SK-N-SH (cell line): Measurements from ENCODE around the gene KLHL33. TPM values are rescaled to one million over a fixed set of nuclear protein-coding genes. Genes with fewer than 3 reads are reported as not detected.

Experiments used
- CTCF ChIA-PET: fragments of 300-600, 350-600 bp; formaldehyde crosslinking; extraction: SDS; loops from one replicate; lab custom pipeline; 2021; lab: Yijun Ruan, JAX
- POLR2A ChIA-PET: fragments of 350-600 bp; sonication (Branson Sonifier 250); formaldehyde crosslinking; extraction: SDS; loops from one replicate; lab custom pipeline; 2020; ENCODE audit warnings: antibody characterized with exemption, inconsistent platforms; lab: Yijun Ruan, JAX
- DNase-seq: peaks from one replicate; pipeline ENCODE4 v3.0.0; 2012
- H2AFZ ChIP-seq: fragments of 200-600 bp; sonication (generic); 2 replicates; pipeline ENCODE4 v1.8.1; 2016; ENCODE audit warnings: antibody characterized with exemption, mild to moderate bottlenecking, low read depth
- H3F3A ChIP-seq: fragments of 200-600 bp; sonication (generic); replicated peaks from 2 replicates; pipeline ENCODE3; 2016; ENCODE audit warnings: antibody characterized with exemption, mild to moderate bottlenecking; ENCODE audit not compliant: insufficient read depth
- H3K27ac ChIP-seq, 2 experiments: fragments of 200-500 bp in 1 of 2; fragments of 200-600 bp in 1 of 2; sonication (Bioruptor generic) in 1 of 2; sonication (generic), shearing (Covaris generic) in 1 of 2; 2 replicates each; pipeline versions ENCODE4 v1.5.1 to v1.6.1; 2014 to 2016; ENCODE audit warnings: low read depth in 2 of 2, inconsistent platforms in 1 of 2, low read length in 1 of 2, mild to moderate bottlenecking in 1 of 2, mixed read lengths in 1 of 2
- H3K27me3 ChIP-seq: fragments of 200-600 bp; sonication (generic), shearing (Covaris generic); 2 replicates; pipeline ENCODE4 v1.6.1; 2016; ENCODE audit warnings: mixed run types; ENCODE audit not compliant: insufficient read depth
- H3K36me3 ChIP-seq, 2 experiments: fragments of 200-500 bp in 1 of 2; fragments of 200-600 bp in 1 of 2; sonication (Bioruptor generic) in 1 of 2; sonication (generic) in 1 of 2; replicated peaks in 1 of 2; 2 replicates each; pipeline versions ENCODE3 to v1.5.1; 2014 to 2016; ENCODE audit warnings: low read length in 1 of 2, mild to moderate bottlenecking in 1 of 2; ENCODE audit not compliant: insufficient read depth in 2 of 2, control insufficient read depth in 1 of 2
- H3K4me1 ChIP-seq, 2 experiments: fragments of 200-500 bp in 1 of 2; fragments of 200-600 bp in 1 of 2; sonication (Bioruptor generic) in 1 of 2; sonication (generic), shearing (Covaris generic) in 1 of 2; 2 replicates each; pipeline versions ENCODE4 v1.5.1 to v1.6.1; 2014 to 2016; ENCODE audit warnings: low read depth in 1 of 2, low read length in 1 of 2, mixed run types in 1 of 2; ENCODE audit not compliant: insufficient read depth in 2 of 2, control insufficient read depth in 1 of 2
- H3K4me2 ChIP-seq: fragments of 200-600 bp; sonication (generic), shearing (Covaris generic); 2 replicates; pipeline ENCODE4 v1.6.1; 2017; ENCODE audit warnings: mixed run types
- H3K4me3 ChIP-seq, 2 experiments: fragments of 200-500 bp in 1 of 2; fragments of 200-600 bp in 1 of 2; sonication (Bioruptor generic) in 1 of 2; sonication (generic), shearing (Covaris generic) in 1 of 2; 2 replicates each; pipeline versions ENCODE4 v1.5.1 to v1.8.1; 2014 to 2016; ENCODE audit warnings: low read depth in 2 of 2, inconsistent platforms in 1 of 2, low read length in 1 of 2, mild to moderate bottlenecking in 1 of 2, mixed read lengths in 1 of 2, moderate library complexity in 1 of 2
- H3K79me2 ChIP-seq: fragments of 200-600 bp; sonication (generic); 2 replicates; pipeline ENCODE4 v1.8.1; 2017; ENCODE audit warnings: mild to moderate bottlenecking; ENCODE audit not compliant: insufficient read depth
- H3K9ac ChIP-seq: fragments of 200-600 bp; sonication (generic); 2 replicates; pipeline ENCODE4 v1.6.1; 2017; ENCODE audit warnings: mixed run types
- H3K9me2 ChIP-seq: fragments of 200-600 bp; sonication (generic); 2 replicates; pipeline ENCODE4 v1.6.1; 2017; ENCODE audit warnings: mixed run types
- H3K9me3 ChIP-seq: fragments of 200-600 bp; sonication (generic); 2 replicates; pipeline ENCODE4 v1.6.1; 2017; ENCODE audit warnings: mixed run types, mild to moderate bottlenecking, moderate library complexity
- H4K20me1 ChIP-seq: fragments of 200-600 bp; sonication (generic); 2 replicates; pipeline ENCODE4 v1.6.1; 2017; ENCODE audit warnings: mild to moderate bottlenecking, mixed run types; ENCODE audit not compliant: insufficient read depth
- CHD2 ChIP-seq: fragments of 150-350 bp; IDR thresholded peaks from 2 replicates; pipeline ENCODE4 v1.6.1; 2018; ENCODE audit warnings: low read length; ENCODE audit not compliant: partially characterized antibody
- CTCF ChIP-seq: fragments of 200-600 bp; sonication (generic); IDR thresholded peaks from 2 replicates; pipeline ENCODE4 v1.6.1; 2017; ENCODE audit warnings: antibody characterized with exemption, mild to moderate bottlenecking, moderate library complexity
- FOXJ3 ChIP-seq: sonication (generic); formaldehyde crosslinking; IDR thresholded peaks from 2 replicates; pipeline ENCODE4 v1.5.1; 2020; ENCODE audit warnings: mild to moderate bottlenecking, missing genetic modification reagents
- GABPA ChIP-seq: IDR thresholded peaks from 2 replicates; pipeline ENCODE4 v1.4.0; 2012; ENCODE audit warnings: low read depth, mild to moderate bottlenecking
- GATA2 ChIP-seq: sonication (generic); formaldehyde crosslinking; IDR thresholded peaks from 2 replicates; pipeline ENCODE4 v1.5.0; 2020; ENCODE audit warnings: mild to moderate bottlenecking, missing genetic modification reagents
- IRF3 ChIP-seq: fragments of 150-350 bp; IDR thresholded peaks from 2 replicates; pipeline ENCODE4 v1.6.1; 2016; ENCODE audit warnings: mild to moderate bottlenecking, low read depth, low read length
- JUND ChIP-seq: IDR thresholded peaks from 2 replicates; pipeline ENCODE4 v1.4.0; 2012
- MXI1 ChIP-seq: IDR thresholded peaks from 2 replicates; pipeline ENCODE4 v1.6.1; 2012; ENCODE audit warnings: mild to moderate bottlenecking, low read depth, low read length, improper control_type of control experiment
- NFIC ChIP-seq: IDR thresholded peaks from 2 replicates; pipeline ENCODE4 v1.4.0; 2012; ENCODE audit warnings: borderline replicate concordance
- NRF1 ChIP-seq: IDR thresholded peaks from 2 replicates; pipeline ENCODE4 v1.6.1; 2012; ENCODE audit warnings: low read depth, mild to moderate bottlenecking, low read length
- PBX3 ChIP-seq: IDR thresholded peaks from 2 replicates; pipeline ENCODE4; 2012
- POLR2AphosphoS5 ChIP-seq: IDR thresholded peaks from 2 replicates; pipeline ENCODE4 v1.6.1; 2012; ENCODE audit warnings: low read depth, low read length
- RAD21 ChIP-seq: IDR thresholded peaks from 2 replicates; pipeline ENCODE4 v1.6.1; 2012; ENCODE audit warnings: mild to moderate bottlenecking, low read length
- REST ChIP-seq: IDR thresholded peaks from 2 replicates; pipeline ENCODE4 v1.6.1; 2012; ENCODE audit warnings: mild to moderate bottlenecking, low read depth, low read length, moderate library complexity
- TEAD4 ChIP-seq: IDR thresholded peaks from 2 replicates; pipeline ENCODE4 v1.4.0; 2012; ENCODE audit warnings: mild to moderate bottlenecking, borderline replicate concordance; ENCODE audit not compliant: insufficient read depth
- USF2 ChIP-seq: fragments of 150-350 bp; IDR thresholded peaks from 2 replicates; pipeline ENCODE4 v1.6.1; 2017; ENCODE audit warnings: antibody characterized with exemption, low read length, low read depth, borderline replicate concordance
- WGBS: methylation state at CpG from one replicate; pipeline ENCODE4 v1.1.6; 2017; ENCODE audit warnings: low lambda C conversion rate; 5-methylcytosine and 5-hydroxymethylcytosine counted together
- polyA plus RNA-seq, 3 experiments: library from polyadenylated mRNA; depleted of rRNA; stranded (reverse); fragments of >200 nt; gene quantifications; 2 replicates each; pipeline ENCODE4 v1.2.3, GENCODE V29; 2012
- TF ChIP-seq, protein P1 (sequence below): IDR thresholded peaks from 2 replicates; pipeline ENCODE4 v1.4.0; 2012; ENCODE audit warnings: low read depth, borderline replicate concordance

Gene KLHL33
- polyA plus RNA-seq, 1 of the 3 experiments (the other 2 are of a cell fraction): not detected

DNA sequence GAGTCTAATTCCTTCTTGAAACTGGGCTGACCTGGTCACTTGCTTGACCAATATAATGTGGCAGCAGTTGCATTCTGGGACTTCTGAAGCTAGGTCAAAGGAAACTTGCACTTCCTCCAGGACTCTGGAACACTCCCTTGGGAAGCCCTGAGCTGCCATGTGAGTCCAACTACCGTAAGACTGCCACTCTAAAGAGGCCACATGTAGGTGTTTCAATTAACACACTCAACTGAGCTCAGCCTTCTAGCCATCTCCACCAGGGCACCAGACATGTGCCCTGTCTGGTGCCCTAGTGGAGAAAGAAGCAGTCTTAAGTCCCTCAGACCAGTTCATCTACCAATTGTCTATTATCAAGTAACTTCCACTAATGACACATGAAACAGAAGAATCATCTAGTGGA lies 16.5 kb downstream of the KLHL33 start:
- H3K4me2 ChIP-seq: no peak overlapping the region
- no peaks in the 10 kb centered on the region for H3K9me2 ChIP-seq
- H3K36me3 ChIP-seq: no peaks in the 10 kb centered on the region
- H3K4me1 ChIP-seq: no peaks in the 10 kb centered on the region
- H3K4me3 ChIP-seq: no peak overlapping the region
- H3K9ac ChIP-seq: no peak overlapping the region
- H3K9me3 ChIP-seq: no peaks in the 10 kb centered on the region
- ChIA-PET POLR2A (no interaction called here), CTCF (no interaction called here)
- H3K79me2 ChIP-seq: no peaks in the 10 kb centered on the region
- no peaks in the 10 kb centered on the region for H3F3A ChIP-seq
- H3K27me3 ChIP-seq: no peaks in the 10 kb centered on the region; the same call in 1 of the 2 replicates
- H4K20me1 ChIP-seq: no peaks in the 10 kb centered on the region
- TF ChIP-seq, protein P1, sequence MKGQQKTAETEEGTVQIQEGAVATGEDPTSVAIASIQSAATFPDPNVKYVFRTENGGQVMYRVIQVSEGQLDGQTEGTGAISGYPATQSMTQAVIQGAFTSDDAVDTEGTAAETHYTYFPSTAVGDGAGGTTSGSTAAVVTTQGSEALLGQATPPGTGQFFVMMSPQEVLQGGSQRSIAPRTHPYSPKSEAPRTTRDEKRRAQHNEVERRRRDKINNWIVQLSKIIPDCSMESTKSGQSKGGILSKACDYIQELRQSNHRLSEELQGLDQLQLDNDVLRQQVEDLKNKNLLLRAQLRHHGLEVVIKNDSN: no peak
- TF ChIP-seq, all 33 proteins: peak for 0
- WGBS: no CpG with 5 or more reads among the region's 1 CpG
- Histone ChIP-seq H3K27ac (no peak overlapping the region), H2AFZ (no peak overlapping the region)
- no peak for DNase-seq

- Histone ChIP-seq H3K9me2 (no peaks in the 10 kb centered on the region), H3K4me1 (peaks cover 0 to 7% of the 10 kb centered on the region in 2 experiments; a peak in 2 of 4 replicates), H3K27ac (no peak overlapping the region), H2AFZ (no peak overlapping the region), H3K4me2 (no peak overlapping the region), H3F3A (peaks cover 7% of the 10 kb centered on the region), H3K36me3 (no peaks in the 10 kb centered on the region), H4K20me1 (no peaks in the 10 kb centered on the region), H3K4me3 (no peak overlapping the region), H3K27me3 (no peaks in the 10 kb centered on the region; the same call in 1 of the 2 replicates), H3K9ac (no peak overlapping the region), H3K79me2 (no peaks in the 10 kb centered on the region), H3K9me3 (no peaks in the 10 kb centered on the region)
- POLR2A ChIA-PET: no interaction called here
- DNase-seq: no peak
- WGBS: 83% methylated on average over 2 of the region's 2 CpGs
- CTCF ChIA-PET: no interaction called here
- TF ChIP-seq CTCF (no peak), FOXJ3 (CRISPR knock-in tag) (no peak), MXI1 (no peak), GABPA (no peak), JUND (no peak), NRF1 (no peak), CHD2 (no peak), REST (no peak), TEAD4 (no peak), POLR2AphosphoS5 (no peak), USF2 (no peak), IRF3 (no peak), PBX3 (no peak), GATA2 (CRISPR knock-in tag) (no peak), NFIC (no peak), RAD21 (no peak)
- TF ChIP-seq, protein P1: no peak
These were observed 17.5 kb downstream of the KLHL33 start for GRCh38 chr14:20418501-20418909.
